Measurements from ENCODE around the gene OTUB1.

- TF ChIP-seq EP300 (IDR thresholded peaks at IDR 0.05) (no peak), CTCF (IDR thresholded peaks at IDR 0.05) (no peak), POLR2A (IDR thresholded peaks at IDR 0.05) (no peak)
These were observed 45.8 kb downstream of the OTUB1 start for GRCh38 chr11:64032050-64032449.
